D341Med (cell line): ENCODE measurements around the gene PRKAR2A.

Source experiments
- DNase-seq: peaks from one replicate; pipeline ENCODE4 v3.0.0; 2012; ENCODE audit warnings: low spot score

PRKAR2A gene

GRCh38 chr3:48847504-48848423 is at the start of gene PRKAR2A:
Gene PRKAR2A, minus strand, starts transcription at chr3:48847874. Its CDS starts 278 bp downstream, at chr3:48847596.
- DNase-seq, result peak; percentile 98

GRCh38 chr3:48896936-48897335 is 49.3 kb upstream of the PRKAR2A start:
- DNase-seq, result no peak

GRCh38 chr3:48894516-48894915 is 46.8 kb upstream of the PRKAR2A start:
- DNase-seq, result no peak

GRCh38 chr3:48891606-48892005 is 43.9 kb upstream of the PRKAR2A start:
- no peak for DNase-seq

- DNase-seq, result no peak
Observed at GRCh38 chr3:48885753-48886152, 38.1 kb upstream of the PRKAR2A start.

GRCh38 chr3:48881652-48882114 is 34.0 kb upstream of the PRKAR2A start:
- DNase-seq, result no peak

GRCh38 chr3:48881006-48881405 is 33.3 kb upstream of the PRKAR2A start:
- DNase-seq, result no peak

- DNase-seq, result no peak
Observed at GRCh38 chr3:48879994-48880377, 32.3 kb upstream of the PRKAR2A start.

GRCh38 chr3:48879307-48879993 is 31.8 kb upstream of the PRKAR2A start:
- DNase-seq, result no peak

- no peak for DNase-seq
Observed at GRCh38 chr3:48877671-48878070, 30.0 kb upstream of the PRKAR2A start.

- no peak for DNase-seq
Observed at GRCh38 chr3:48863122-48863521, 15.4 kb upstream of the PRKAR2A start.

- DNase-seq, result no peak
Observed at GRCh38 chr3:48859206-48859605, 11.5 kb upstream of the PRKAR2A start.

- DNase-seq, result no peak
Observed at GRCh38 chr3:48858709-48859108, 11.0 kb upstream of the PRKAR2A start.

GRCh38 chr3:48857641-48858040 is 10.0 kb upstream of the PRKAR2A start:
- no peak for DNase-seq

- DNase-seq, result no peak
Observed at GRCh38 chr3:48856469-48856868, 8.8 kb upstream of the PRKAR2A start.

- no peak for DNase-seq
Observed at GRCh38 chr3:48855681-48856447, 8.2 kb upstream of the PRKAR2A start.

- DNase-seq, result no peak
Observed at GRCh38 chr3:48852151-48852550, 4.5 kb upstream of the PRKAR2A start.

- DNase-seq, result peak; percentile 66
Observed at GRCh38 chr3:48851407-48851806, 3.7 kb upstream of the PRKAR2A start.

GRCh38 chr3:48848816-48849515 is 1.3 kb upstream of the PRKAR2A start:
- peak; percentile 77 for DNase-seq

GRCh38 chr3:48847053-48847503 is 596 bp downstream of the PRKAR2A start:
- peak; percentile 88 for DNase-seq

- DNase-seq, result no peak
Observed at GRCh38 chr3:48845170-48845569, 2.5 kb downstream of the PRKAR2A start.

- DNase-seq, result no peak
Observed at GRCh38 chr3:48837163-48837562, 10.5 kb downstream of the PRKAR2A start.
